Measurements from ENCODE around the gene POLDIP2. TPM values are rescaled to one million over a fixed set of nuclear protein-coding genes. Genes with fewer than 3 reads are reported as not detected.

POLDIP2 gene
- total RNA-seq, 1 experiment from 2014 or later, result 82.8 TPM

- Mint-ChIP-seq H3K4me3 (peak overlapping the region; percentile 96), H3K27me3 (ENCODE audit: low read depth) (no peaks in the 10 kb centered on the region; the same call in 1 of the 2 replicates), H3K36me3 (ENCODE audit: insufficient read depth in 1 of 3, low read depth in 3 of 3) (peaks cover 16 to 20% (median 19%) of the 10 kb centered on the region in 3 experiments; a peak in 6 of 7 replicates), H3K4me1 (peaks cover 39% of the 10 kb centered on the region in 2 experiments), H3K27ac (peak overlapping the region; percentile 0 to 86 (median 83); a peak in 5 of 7 replicates), H3K9me3 (no peaks in the 10 kb centered on the region; a peak in 1 of 5 replicates)
- Histone ChIP-seq H3K23me2 (ENCODE audit: insufficient read length, low read depth, low read length, poor library complexity, severe bottlenecking) (peaks cover 28% of the 10 kb centered on the region), H3K9me3 (ENCODE audit: control insufficient read depth, low read depth, low read length) (no peaks in the 10 kb centered on the region), H2BK5ac (ENCODE audit: insufficient read length, low read length) (no peak overlapping the region), H2AK5ac (ENCODE audit: insufficient read length, low read length) (no peak overlapping the region), H3K23ac (ENCODE audit: insufficient read length, low read depth, low read length) (no peak overlapping the region), H3K14ac (ENCODE audit: insufficient read depth, low read length) (no peak overlapping the region; the same call in 1 of the 2 replicates), H3K79me2 (ENCODE audit: insufficient read depth, low read length) (peaks cover 30% of the 10 kb centered on the region), H2BK15ac (ENCODE audit: low read depth, low read length) (no peak overlapping the region), H3T11ph (ENCODE audit: low read length) (no peak overlapping the region), H2BK20ac (ENCODE audit: low read depth, low read length, poor library complexity, severe bottlenecking) (no peak overlapping the region), H4K20me1 (ENCODE audit: control insufficient read depth, insufficient read depth, insufficient read length) (no peaks in the 10 kb centered on the region), H2BK120ac (ENCODE audit: low read depth, low read length, poor library complexity, severe bottlenecking) (no peak overlapping the region), H3K9ac (ENCODE audit: extremely low read depth, insufficient read length, low read length) (peak overlapping the region; percentile 64), H3K27ac (ENCODE audit: insufficient read length, low read depth, low read length) (no peak overlapping the region), H4K8ac (replicated peaks; ENCODE audit: insufficient read length, low read depth, low read length) (peak overlapping the region; percentile 16), H3K4ac (ENCODE audit: low read depth, low read length) (no peak overlapping the region), H3K4me2 (ENCODE audit: insufficient read depth, insufficient read length, low read length) (peak overlapping the region; percentile 97), H3K4me1 (ENCODE audit: insufficient read depth, low read length) (peaks cover 6% of the 10 kb centered on the region), H4K5ac (ENCODE audit: insufficient read length, low read depth, low read length) (no peak overlapping the region), H4K91ac (ENCODE audit: insufficient read length, low read depth, low read length) (no peak overlapping the region), H3K27me3 (ENCODE audit: insufficient read depth, low read length) (no peaks in the 10 kb centered on the region), H2BK12ac (ENCODE audit: insufficient read length, low read depth, low read length) (no peak overlapping the region), H2AFZ (ENCODE audit: low read length) (no peak overlapping the region), H3K56ac (ENCODE audit: insufficient read length, low read depth, low read length) (no peak overlapping the region), H3K79me1 (ENCODE audit: insufficient read depth, low read depth, low read length, poor library complexity, severe bottlenecking) (no peaks in the 10 kb centered on the region), H3K18ac (ENCODE audit: insufficient read length, low read depth, low read length) (no peak overlapping the region)
- DNase-seq, result no peak
- TF ChIP-seq CTCF (conservative IDR thresholded peaks at IDR 0.05), result no peak
- WGBS (ENCODE audit: extremely low coverage, insufficient read length, low lambda C conversion rate), result no CpG with 5 or more reads among the region's 21 CpGs
Observed at GRCh38 chr17:28317099-28317965, 40.0 kb downstream of the POLDIP2 start.
